Measurements from ENCODE around the gene LRRK1. TPM values are rescaled to one million over a fixed set of nuclear protein-coding genes. Genes with fewer than 3 reads are reported as not detected.

The LRRK1 gene
- total and polyA plus RNA-seq, 11 donors: 1.3 to 12.7 (median 2.1) TPM

DNA sequence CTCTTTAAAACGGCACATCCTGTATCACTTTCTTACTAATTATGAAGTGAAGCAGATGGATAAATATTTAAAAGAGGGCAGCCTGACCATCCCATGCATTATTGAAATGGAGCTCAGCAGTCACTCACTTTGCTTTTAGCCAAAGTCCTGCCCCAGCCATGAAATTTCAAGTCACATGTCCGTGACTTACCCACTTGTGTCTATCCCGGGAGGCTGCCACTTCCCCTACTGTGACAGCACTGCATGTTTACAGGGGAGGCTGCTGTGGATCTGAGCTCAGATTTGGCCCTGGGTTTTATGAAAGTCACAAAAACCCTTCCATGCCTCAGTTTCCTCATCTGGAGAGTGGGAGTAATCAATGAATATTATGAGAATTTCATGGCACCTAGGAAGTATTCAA lies 17.9 kb upstream of the LRRK1 start:
- TF ChIP-seq POLR2A (IDR thresholded peaks at IDR 0.05): no peak
- TF ChIP-seq, protein P1, sequence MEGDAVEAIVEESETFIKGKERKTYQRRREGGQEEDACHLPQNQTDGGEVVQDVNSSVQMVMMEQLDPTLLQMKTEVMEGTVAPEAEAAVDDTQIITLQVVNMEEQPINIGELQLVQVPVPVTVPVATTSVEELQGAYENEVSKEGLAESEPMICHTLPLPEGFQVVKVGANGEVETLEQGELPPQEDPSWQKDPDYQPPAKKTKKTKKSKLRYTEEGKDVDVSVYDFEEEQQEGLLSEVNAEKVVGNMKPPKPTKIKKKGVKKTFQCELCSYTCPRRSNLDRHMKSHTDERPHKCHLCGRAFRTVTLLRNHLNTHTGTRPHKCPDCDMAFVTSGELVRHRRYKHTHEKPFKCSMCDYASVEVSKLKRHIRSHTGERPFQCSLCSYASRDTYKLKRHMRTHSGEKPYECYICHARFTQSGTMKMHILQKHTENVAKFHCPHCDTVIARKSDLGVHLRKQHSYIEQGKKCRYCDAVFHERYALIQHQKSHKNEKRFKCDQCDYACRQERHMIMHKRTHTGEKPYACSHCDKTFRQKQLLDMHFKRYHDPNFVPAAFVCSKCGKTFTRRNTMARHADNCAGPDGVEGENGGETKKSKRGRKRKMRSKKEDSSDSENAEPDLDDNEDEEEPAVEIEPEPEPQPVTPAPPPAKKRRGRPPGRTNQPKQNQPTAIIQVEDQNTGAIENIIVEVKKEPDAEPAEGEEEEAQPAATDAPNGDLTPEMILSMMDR (IDR thresholded peaks at IDR 0.05): no peak
- Histone ChIP-seq H3K4me1 (peaks cover 0 to 41% (median 17%) of the 10 kb centered on the region in 12 donors), H3K4me3 (no peak overlapping the region), H3K36me3 (no peaks in the 10 kb centered on the region), H3K27ac (peak overlapping the region in 8 of 12 donors; percentile 41 to 84 (median 77)), H3K27me3 (peaks cover 0 to 6% (median 0%) of the 10 kb centered on the region in 9 donors), H3K9me3 (no peaks in the 10 kb centered on the region)
- DNase-seq (no peak), ATAC-seq (no peak)
- WGBS, 4 donors: 51 to 68% (median 59%) methylated on average over 3 of the region's 3 CpGs
- intact Hi-C loops (cut with DNase I): loop anchor here in 1 of 10 donors (10.0 kb wide), 1 partner anchor 354 kb away; the partner anchor contains the start of gene CHSY1

DNA sequence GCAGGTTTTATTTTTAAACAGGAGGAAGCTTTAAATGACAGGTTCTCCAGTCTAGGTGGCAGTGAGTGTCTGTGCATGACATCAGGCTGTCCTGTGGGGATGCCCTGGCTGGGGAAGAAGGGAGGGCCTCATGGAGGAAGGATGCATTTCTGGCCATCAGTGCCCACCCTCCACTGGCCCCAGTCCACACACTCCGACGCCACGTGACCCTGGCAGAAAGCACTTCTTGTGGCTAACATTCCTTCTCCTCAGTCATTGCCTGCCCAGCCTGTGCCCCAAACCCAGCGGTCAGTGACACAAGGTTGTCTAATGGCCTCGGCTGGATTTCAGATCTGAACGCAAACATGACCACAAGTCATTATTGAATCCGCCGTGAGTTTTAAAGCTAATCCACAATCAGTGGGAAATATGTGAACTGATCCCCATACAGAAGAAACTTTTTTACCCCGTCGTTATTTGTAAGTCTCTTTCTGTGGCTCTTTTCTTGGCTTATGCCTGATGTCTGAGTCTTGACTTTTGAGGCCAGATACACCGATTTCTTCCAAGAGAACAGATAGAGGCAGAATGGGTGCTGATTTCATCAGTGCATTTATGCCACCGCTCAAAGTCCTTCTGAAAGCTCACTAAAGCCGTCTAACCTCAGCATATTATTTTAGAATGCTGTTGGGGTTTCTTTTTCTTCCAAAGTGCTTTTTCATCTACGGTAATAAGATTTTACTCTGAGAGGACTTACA lies 17.3 kb upstream of the LRRK1 start:
- Histone ChIP-seq H3K4me1 (peaks cover 0 to 41% (median 17%) of the 10 kb centered on the region in 12 donors), H3K4me3 (peak overlapping the region in 8 of 12 donors; percentile 27 to 44 (median 32)), H3K36me3 (no peaks in the 10 kb centered on the region), H3K27me3 (peaks cover 0 to 6% (median 0%) of the 10 kb centered on the region in 9 donors), H3K9me3 (no peaks in the 10 kb centered on the region), H3K27ac (peak overlapping the region in 11 of 12 donors; percentile 36 to 84 (median 73))
- intact Hi-C loops (cut with DNase I): loop anchor here in 1 of 10 donors (10.0 kb wide), 1 partner anchor 353 kb away; the partner anchor contains the start of gene CHSY1
- TF ChIP-seq, protein P1 (IDR thresholded peaks at IDR 0.05): no peak
- no peak for TF ChIP-seq POLR2A (IDR thresholded peaks at IDR 0.05)
- DNase-seq (no peak), ATAC-seq (no peak)
- WGBS, 4 donors: 62 to 68% (median 64%) methylated on average over 14 of the region's 14 CpGs

DNA sequence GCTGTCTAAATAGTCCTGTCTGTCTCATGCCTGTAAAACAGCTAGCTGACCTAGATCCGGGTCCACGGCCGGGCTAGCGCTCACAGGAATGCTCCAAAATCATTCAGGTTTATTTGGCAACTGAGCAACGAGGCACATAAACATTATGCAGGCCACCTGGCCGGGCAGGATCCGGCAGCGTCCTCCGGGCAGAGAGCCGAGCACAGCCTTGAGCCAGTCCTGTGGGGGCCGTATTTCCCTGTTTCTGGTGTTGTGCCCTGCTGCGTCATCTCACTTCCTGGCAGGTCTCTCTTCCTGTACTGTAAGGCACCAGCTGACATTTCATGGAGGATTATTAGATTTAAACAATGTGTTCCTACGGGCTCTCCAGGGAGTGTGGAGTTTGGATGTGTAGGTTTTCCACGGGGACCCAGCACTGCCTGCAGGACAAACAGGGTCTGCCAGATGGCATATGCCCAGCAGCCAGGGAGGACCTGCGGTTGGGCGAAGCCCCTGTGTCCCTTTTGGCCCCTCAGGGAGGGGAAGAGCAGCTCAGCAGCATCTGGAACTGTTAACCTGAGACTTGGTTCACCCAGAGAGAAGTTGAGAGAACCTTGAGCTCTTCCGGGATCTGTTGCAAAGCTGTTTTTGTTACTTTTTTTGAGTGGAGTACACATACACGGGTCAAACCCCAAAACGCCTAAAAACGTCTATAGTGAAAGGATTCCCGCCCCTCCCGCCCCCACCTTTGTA lies 16.6 kb upstream of the LRRK1 start:
- ATAC-seq (peak; percentile 77 to 96 (median 92)), DNase-seq (peak; percentile 78 to 83 (median 79))
- Histone ChIP-seq H3K36me3 (no peaks in the 10 kb centered on the region), H3K4me1 (peaks cover 0 to 41% (median 17%) of the 10 kb centered on the region in 12 donors), H3K4me3 (peak overlapping the region in 9 of 12 donors; percentile 22 to 44 (median 31)), H3K27ac (peak overlapping the region; percentile 36 to 84 (median 72)), H3K9me3 (no peaks in the 10 kb centered on the region), H3K27me3 (peaks cover 0 to 6% (median 0%) of the 10 kb centered on the region in 9 donors)
- 40 to 57% (median 48%) methylated on average over 22 of the region's 22 CpGs for WGBS, 4 donors
- intact Hi-C loops (cut with DNase I): loop anchor here in 1 of 10 donors (10.0 kb wide), 1 partner anchor 352 kb away; the partner anchor contains the start of gene CHSY1
- TF ChIP-seq POLR2A (IDR thresholded peaks at IDR 0.05): no peak
- TF ChIP-seq, protein P1 (IDR thresholded peaks at IDR 0.05): no peak
